HEK293T (cell line): ENCODE results near the gene EGFR.

ENCODE experiments used
- ARNT ChIP-seq: fragments of 450-650 bp; IDR thresholded peaks from 2 replicates; pipeline ENCODE4 v1.6.1; 2017; ENCODE audit warnings: mild to moderate bottlenecking
- ELF4 ChIP-seq: fragments of 450-650 bp; IDR thresholded peaks from 2 replicates; pipeline ENCODE4 v1.6.1; 2017; ENCODE audit warnings: antibody characterized with exemption
- FOXK2 ChIP-seq: fragments of 450-650 bp; IDR thresholded peaks from 2 replicates; pipeline ENCODE4 v1.6.1; 2016; ENCODE audit warnings: mild to moderate bottlenecking
- HDGF ChIP-seq: fragments of 450-650 bp; IDR thresholded peaks from 2 replicates; pipeline ENCODE4 v1.6.1; 2017; ENCODE audit warnings: antibody characterized with exemption, borderline replicate concordance

DNA sequence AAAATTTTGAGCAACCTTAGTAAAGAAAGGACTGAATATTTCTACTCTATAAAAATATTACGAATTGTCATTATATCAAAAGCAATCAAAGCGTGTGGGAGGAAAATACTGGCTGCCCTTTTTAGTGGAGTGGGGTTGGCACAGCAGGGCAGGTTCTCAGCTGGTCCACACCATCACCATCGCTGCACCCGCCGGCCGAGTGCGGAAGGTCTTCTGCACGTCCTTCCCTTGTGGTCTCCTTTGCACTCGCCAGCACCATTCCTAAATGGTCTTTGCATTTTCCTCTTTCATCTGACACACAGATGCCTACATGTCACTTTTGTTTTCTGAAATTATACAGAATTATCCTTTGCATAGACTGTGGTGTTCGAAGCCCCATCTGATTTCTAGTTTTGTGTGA lies 229.7 kb downstream of the EGFR start:
- TF ChIP-seq FOXK2 (no peak), ELF4 (no peak), ARNT (no peak), HDGF (no peak)
